HEK293 (cell line): Measurements from ENCODE around the gene MICU1.

Source experiments
- FEZF1 ChIP-seq: fragments of 450-650 bp; formaldehyde crosslinking; IDR thresholded peaks from 2 replicates; pipeline ENCODE4 v1.5.1; 2016; ENCODE audit warnings: missing biosample characterization, missing genetic modification characterization
- HOXD13 ChIP-seq: sonication (generic); formaldehyde crosslinking; IDR thresholded peaks from 2 replicates; pipeline ENCODE4 v1.8.0; 2022; ENCODE audit warnings: missing genetic modification reagents, borderline replicate concordance
- KLF8 ChIP-seq: fragments of 450-650 bp; formaldehyde crosslinking; IDR thresholded peaks from 2 replicates; pipeline ENCODE4 v1.5.1; 2016; ENCODE audit warnings: missing biosample characterization, missing genetic modification characterization
- YY1 ChIP-seq: fragments of 450-650 bp; formaldehyde crosslinking; IDR thresholded peaks from 2 replicates; pipeline ENCODE4 v1.5.1; 2018; ENCODE audit warnings: missing biosample characterization, missing genetic modification characterization
- ZBTB20 ChIP-seq: fragments of 450-650 bp; formaldehyde crosslinking; IDR thresholded peaks from 2 replicates; pipeline ENCODE4 v1.5.1; 2016; ENCODE audit warnings: missing biosample characterization, missing genetic modification characterization
- ZBTB48 ChIP-seq: fragments of 450-650 bp; formaldehyde crosslinking; IDR thresholded peaks from 2 replicates; pipeline ENCODE4 v1.5.1; 2016; ENCODE audit warnings: missing biosample characterization, missing genetic modification characterization
- ZNF155 ChIP-seq: fragments of 450-650 bp; formaldehyde crosslinking; IDR thresholded peaks from 2 replicates; pipeline ENCODE4 v1.5.1; 2016; ENCODE audit warnings: missing biosample characterization, missing genetic modification characterization
- ZNF239 ChIP-seq: fragments of 450-650 bp; formaldehyde crosslinking; IDR thresholded peaks from 2 replicates; pipeline ENCODE4 v1.5.1; 2016; ENCODE audit warnings: missing biosample characterization, missing genetic modification characterization
- ZNF24 ChIP-seq: fragments of 450-650 bp; formaldehyde crosslinking; IDR thresholded peaks from 2 replicates; pipeline ENCODE4 v1.5.1; 2016; ENCODE audit warnings: missing biosample characterization, missing genetic modification characterization
- ZNF311 ChIP-seq: fragments of 450-650 bp; formaldehyde crosslinking; IDR thresholded peaks from 2 replicates; pipeline ENCODE4 v1.5.1; 2017; ENCODE audit warnings: missing biosample characterization, missing genetic modification characterization, borderline replicate concordance
- ZNF394 ChIP-seq: fragments of 450-650 bp; formaldehyde crosslinking; IDR thresholded peaks from 2 replicates; pipeline ENCODE4 v1.5.1; 2016; ENCODE audit warnings: missing biosample characterization, missing genetic modification characterization, mild to moderate bottlenecking, moderate library complexity, borderline replicate concordance
- ZNF48 ChIP-seq: fragments of 450-650 bp; formaldehyde crosslinking; IDR thresholded peaks from 2 replicates; pipeline ENCODE4 v1.5.1; 2016; ENCODE audit warnings: missing biosample characterization, missing genetic modification characterization
- ZNF501 ChIP-seq: fragments of 450-650 bp; formaldehyde crosslinking; IDR thresholded peaks from 2 replicates; pipeline ENCODE4 v1.5.1; 2016; ENCODE audit warnings: missing biosample characterization, missing genetic modification characterization
- ZNF585B ChIP-seq: fragments of 450-650 bp; formaldehyde crosslinking; IDR thresholded peaks from 2 replicates; pipeline ENCODE4 v1.5.1; 2016; ENCODE audit warnings: missing biosample characterization, missing genetic modification characterization
- ZNF610 ChIP-seq: fragments of 450-650 bp; formaldehyde crosslinking; IDR thresholded peaks from 2 replicates; pipeline ENCODE4 v1.5.1; 2016; ENCODE audit warnings: missing biosample characterization, missing genetic modification characterization, borderline replicate concordance
- ZNF621 ChIP-seq: fragments of 450-650 bp; formaldehyde crosslinking; IDR thresholded peaks from 2 replicates; pipeline ENCODE4 v1.5.1; 2017; ENCODE audit warnings: missing biosample characterization, missing genetic modification characterization
- ZNF670 ChIP-seq: fragments of 450-650 bp; formaldehyde crosslinking; IDR thresholded peaks from 2 replicates; pipeline ENCODE4 v1.5.1; 2016; ENCODE audit warnings: missing biosample characterization, missing genetic modification characterization, low read depth
- TF ChIP-seq, protein P1 (sequence below): fragments of 450-650 bp; formaldehyde crosslinking; IDR thresholded peaks from 2 replicates; pipeline ENCODE4 v1.5.1; 2016; ENCODE audit warnings: missing biosample characterization, missing genetic modification characterization
- TF ChIP-seq, protein P2 (sequence below): fragments of 450-650 bp; formaldehyde crosslinking; conservative IDR thresholded peaks from 2 replicates; pipeline ENCODE4 v1.5.1; 2016; ENCODE audit warnings: low read depth, missing biosample characterization, missing genetic modification characterization
- TF ChIP-seq, protein P3 (sequence below): fragments of 450-650 bp; formaldehyde crosslinking; IDR thresholded peaks from 2 replicates; pipeline ENCODE4 v1.5.1; 2016; ENCODE audit warnings: missing biosample characterization, missing genetic modification characterization
- TF ChIP-seq, protein P4 (sequence below): fragments of 450-650 bp; formaldehyde crosslinking; IDR thresholded peaks from 2 replicates; pipeline ENCODE4 v1.5.1; 2016; ENCODE audit warnings: missing biosample characterization, missing genetic modification characterization, borderline replicate concordance
- TF ChIP-seq, protein P5 (sequence below): fragments of 450-650 bp; formaldehyde crosslinking; IDR thresholded peaks from 2 replicates; pipeline ENCODE4 v1.5.1; 2016; ENCODE audit warnings: missing biosample characterization, missing genetic modification characterization
- TF ChIP-seq, protein P6 (sequence below): fragments of 450-650 bp; formaldehyde crosslinking; IDR thresholded peaks from 2 replicates; pipeline ENCODE4 v1.5.0; 2017; ENCODE audit warnings: missing biosample characterization, missing genetic modification characterization, borderline replicate concordance

The MICU1 gene

DNA sequence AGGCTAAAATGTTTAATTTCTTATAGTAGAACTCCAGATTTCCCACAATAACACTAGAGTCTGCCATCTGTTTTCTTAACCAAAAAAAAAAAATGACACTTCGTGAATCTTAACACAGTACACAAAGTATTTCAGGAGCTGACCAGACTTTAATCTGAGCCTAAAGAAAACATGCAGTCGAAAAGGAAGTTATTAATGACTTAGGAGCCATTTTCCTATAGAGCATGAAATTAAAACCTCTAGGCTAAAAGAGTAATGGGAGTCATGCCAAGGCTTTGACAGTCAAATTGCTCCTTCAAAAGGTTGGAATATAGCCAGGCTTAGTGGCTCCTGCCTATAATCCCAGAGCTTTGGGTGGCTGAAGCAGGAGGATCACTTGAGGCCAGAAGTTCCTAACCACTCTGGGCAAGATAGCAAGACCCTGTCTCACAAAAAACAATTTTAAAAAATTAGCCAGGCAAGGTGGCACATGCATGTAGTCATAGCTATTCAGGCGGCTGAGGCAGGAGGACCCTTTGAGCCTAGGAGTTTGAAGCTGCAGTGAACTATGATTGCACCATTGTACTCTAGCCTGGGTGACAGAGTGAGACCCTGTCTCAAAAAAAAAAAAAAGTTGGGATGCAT lies 13.6 kb downstream of the MICU1 start (continued):
- TF ChIP-seq ZNF48 (no peak), ZNF585B (tag by site-specific recombination) (no peak), ZNF239 (tag by site-specific recombination) (no peak), FEZF1 (tag by site-specific recombination) (peak; percentile 93), ZNF311 (no peak), ZNF501 (tag by site-specific recombination) (0 out of 2 replicates have a peak, but pooled peaks have one; percentile 60), KLF8 (tag by site-specific recombination) (0 out of 2 replicates have a peak, but pooled peaks have one; percentile 34), ZNF621 (tag by site-specific recombination) (no peak), ZBTB48 (tag by site-specific recombination) (no peak), ZNF670 (tag by site-specific recombination) (no peak), ZNF610 (tag by site-specific recombination) (peak; percentile 15; the same call in 1 of the 2 replicates), ZNF155 (tag by site-specific recombination) (no peak), ZNF24 (tag by site-specific recombination) (peak; percentile 42; the same call in 1 of the 2 replicates), YY1 (tag by site-specific recombination) (peak; percentile 70; the same call in 1 of the 2 replicates), ZBTB20 (tag by site-specific recombination) (no peak), HOXD13 (CRISPR knock-in tag) (no peak), ZNF394 (tag by site-specific recombination) (no peak)
- TF ChIP-seq, protein P1, sequence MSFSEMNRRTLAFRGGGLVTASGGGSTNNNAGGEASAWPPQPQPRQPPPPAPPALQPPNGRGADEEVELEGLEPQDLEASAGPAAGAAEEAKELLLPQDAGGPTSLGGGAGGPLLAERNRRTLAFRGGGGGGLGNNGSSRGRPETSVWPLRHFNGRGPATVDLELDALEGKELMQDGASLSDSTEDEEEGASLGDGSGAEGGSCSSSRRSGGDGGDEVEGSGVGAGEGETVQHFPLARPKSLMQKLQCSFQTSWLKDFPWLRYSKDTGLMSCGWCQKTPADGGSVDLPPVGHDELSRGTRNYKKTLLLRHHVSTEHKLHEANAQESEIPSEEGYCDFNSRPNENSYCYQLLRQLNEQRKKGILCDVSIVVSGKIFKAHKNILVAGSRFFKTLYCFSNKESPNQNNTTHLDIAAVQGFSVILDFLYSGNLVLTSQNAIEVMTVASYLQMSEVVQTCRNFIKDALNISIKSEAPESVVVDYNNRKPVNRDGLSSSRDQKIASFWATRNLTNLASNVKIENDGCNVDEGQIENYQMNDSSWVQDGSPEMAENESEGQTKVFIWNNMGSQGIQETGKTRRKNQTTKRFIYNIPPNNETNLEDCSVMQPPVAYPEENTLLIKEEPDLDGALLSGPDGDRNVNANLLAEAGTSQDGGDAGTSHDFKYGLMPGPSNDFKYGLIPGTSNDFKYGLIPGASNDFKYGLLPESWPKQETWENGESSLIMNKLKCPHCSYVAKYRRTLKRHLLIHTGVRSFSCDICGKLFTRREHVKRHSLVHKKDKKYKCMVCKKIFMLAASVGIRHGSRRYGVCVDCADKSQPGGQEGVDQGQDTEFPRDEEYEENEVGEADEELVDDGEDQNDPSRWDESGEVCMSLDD = no peak
- TF ChIP-seq, protein P2, sequence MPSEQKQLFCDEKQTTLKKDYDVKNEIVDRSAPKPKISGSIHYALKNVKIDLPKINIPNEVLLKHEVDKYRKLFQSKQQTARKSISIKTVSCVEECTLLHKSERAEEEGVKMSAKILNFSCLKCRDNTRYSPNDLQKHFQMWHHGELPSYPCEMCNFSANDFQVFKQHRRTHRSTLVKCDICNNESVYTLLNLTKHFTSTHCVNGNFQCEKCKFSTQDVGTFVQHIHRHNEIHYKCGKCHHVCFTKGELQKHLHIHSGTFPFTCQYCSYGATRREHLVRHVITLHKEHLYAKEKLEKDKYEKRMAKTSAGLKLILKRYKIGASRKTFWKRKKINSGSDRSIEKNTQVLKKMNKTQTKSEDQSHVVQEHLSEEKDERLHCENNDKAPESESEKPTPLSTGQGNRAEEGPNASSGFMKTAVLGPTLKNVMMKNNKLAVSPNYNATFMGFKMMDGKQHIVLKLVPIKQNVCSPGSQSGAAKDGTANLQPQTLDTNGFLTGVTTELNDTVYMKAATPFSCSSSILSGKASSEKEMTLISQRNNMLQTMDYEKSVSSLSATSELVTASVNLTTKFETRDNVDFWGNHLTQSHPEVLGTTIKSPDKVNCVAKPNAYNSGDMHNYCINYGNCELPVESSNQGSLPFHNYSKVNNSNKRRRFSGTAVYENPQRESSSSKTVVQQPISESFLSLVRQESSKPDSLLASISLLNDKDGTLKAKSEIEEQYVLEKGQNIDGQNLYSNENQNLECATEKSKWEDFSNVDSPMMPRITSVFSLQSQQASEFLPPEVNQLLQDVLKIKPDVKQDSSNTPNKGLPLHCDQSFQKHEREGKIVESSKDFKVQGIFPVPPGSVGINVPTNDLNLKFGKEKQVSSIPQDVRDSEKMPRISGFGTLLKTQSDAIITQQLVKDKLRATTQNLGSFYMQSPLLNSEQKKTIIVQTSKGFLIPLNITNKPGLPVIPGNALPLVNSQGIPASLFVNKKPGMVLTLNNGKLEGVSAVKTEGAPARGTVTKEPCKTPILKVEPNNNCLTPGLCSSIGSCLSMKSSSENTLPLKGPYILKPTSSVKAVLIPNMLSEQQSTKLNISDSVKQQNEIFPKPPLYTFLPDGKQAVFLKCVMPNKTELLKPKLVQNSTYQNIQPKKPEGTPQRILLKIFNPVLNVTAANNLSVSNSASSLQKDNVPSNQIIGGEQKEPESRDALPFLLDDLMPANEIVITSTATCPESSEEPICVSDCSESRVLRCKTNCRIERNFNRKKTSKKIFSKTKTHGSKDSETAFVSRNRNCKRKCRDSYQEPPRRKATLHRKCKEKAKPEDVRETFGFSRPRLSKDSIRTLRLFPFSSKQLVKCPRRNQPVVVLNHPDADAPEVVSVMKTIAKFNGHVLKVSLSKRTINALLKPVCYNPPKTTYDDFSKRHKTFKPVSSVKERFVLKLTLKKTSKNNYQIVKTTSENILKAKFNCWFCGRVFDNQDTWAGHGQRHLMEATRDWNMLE (tag by site-specific recombination) = no peak
- TF ChIP-seq, protein P3, sequence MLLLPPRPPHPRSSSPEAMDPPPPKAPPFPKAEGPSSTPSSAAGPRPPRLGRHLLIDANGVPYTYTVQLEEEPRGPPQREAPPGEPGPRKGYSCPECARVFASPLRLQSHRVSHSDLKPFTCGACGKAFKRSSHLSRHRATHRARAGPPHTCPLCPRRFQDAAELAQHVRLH = no peak
- TF ChIP-seq, protein P4, sequence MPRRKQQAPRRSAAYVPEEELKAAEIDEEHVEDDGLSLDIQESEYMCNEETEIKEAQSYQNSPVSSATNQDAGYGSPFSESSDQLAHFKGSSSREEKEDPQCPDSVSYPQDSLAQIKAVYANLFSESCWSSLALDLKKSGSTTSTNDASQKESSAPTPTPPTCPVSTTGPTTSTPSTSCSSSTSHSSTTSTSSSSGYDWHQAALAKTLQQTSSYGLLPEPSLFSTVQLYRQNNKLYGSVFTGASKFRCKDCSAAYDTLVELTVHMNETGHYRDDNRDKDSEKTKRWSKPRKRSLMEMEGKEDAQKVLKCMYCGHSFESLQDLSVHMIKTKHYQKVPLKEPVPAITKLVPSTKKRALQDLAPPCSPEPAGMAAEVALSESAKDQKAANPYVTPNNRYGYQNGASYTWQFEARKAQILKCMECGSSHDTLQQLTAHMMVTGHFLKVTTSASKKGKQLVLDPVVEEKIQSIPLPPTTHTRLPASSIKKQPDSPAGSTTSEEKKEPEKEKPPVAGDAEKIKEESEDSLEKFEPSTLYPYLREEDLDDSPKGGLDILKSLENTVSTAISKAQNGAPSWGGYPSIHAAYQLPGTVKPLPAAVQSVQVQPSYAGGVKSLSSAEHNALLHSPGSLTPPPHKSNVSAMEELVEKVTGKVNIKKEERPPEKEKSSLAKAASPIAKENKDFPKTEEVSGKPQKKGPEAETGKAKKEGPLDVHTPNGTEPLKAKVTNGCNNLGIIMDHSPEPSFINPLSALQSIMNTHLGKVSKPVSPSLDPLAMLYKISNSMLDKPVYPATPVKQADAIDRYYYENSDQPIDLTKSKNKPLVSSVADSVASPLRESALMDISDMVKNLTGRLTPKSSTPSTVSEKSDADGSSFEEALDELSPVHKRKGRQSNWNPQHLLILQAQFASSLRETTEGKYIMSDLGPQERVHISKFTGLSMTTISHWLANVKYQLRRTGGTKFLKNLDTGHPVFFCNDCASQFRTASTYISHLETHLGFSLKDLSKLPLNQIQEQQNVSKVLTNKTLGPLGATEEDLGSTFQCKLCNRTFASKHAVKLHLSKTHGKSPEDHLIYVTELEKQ = peak; percentile 91; the same call in 1 of the 2 replicates
- TF ChIP-seq, protein P5, sequence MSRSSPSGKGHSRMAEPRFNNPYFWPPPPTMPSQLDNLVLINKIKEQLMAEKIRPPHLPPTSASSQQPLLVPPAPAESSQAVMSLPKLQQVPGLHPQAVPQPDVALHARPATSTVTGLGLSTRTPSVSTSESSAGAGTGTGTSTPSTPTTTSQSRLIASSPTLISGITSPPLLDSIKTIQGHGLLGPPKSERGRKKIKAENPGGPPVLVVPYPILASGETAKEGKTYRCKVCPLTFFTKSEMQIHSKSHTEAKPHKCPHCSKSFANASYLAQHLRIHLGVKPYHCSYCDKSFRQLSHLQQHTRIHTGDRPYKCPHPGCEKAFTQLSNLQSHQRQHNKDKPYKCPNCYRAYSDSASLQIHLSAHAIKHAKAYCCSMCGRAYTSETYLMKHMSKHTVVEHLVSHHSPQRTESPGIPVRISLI (tag by site-specific recombination) = peak; percentile 77; the same call in 1 of the 2 replicates
- TF ChIP-seq, protein P6, sequence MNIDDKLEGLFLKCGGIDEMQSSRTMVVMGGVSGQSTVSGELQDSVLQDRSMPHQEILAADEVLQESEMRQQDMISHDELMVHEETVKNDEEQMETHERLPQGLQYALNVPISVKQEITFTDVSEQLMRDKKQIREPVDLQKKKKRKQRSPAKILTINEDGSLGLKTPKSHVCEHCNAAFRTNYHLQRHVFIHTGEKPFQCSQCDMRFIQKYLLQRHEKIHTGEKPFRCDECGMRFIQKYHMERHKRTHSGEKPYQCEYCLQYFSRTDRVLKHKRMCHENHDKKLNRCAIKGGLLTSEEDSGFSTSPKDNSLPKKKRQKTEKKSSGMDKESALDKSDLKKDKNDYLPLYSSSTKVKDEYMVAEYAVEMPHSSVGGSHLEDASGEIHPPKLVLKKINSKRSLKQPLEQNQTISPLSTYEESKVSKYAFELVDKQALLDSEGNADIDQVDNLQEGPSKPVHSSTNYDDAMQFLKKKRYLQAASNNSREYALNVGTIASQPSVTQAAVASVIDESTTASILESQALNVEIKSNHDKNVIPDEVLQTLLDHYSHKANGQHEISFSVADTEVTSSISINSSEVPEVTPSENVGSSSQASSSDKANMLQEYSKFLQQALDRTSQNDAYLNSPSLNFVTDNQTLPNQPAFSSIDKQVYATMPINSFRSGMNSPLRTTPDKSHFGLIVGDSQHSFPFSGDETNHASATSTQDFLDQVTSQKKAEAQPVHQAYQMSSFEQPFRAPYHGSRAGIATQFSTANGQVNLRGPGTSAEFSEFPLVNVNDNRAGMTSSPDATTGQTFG (tag by site-specific recombination) = no peak
